CD4-positive, alpha-beta T cell (primary cell): ENCODE data around the gene PFDN1. TPM values are rescaled to one million over a fixed set of nuclear protein-coding genes. Genes with fewer than 3 reads are reported as not detected.

Experiments used
- ATAC-seq: fragments of 200-7000 bp; cut with Tn5 transposase; one replicate; pipeline ENCODE4 v1.10.0; 2022; ENCODE audit warnings: mild to moderate bottlenecking; ENCODE audit not compliant: poor library complexity
- CTCF ChIA-PET: fragments of 350-600 bp; sonication (Branson Sonifier 250); formaldehyde crosslinking; loops from one replicate; lab custom pipeline; 2021; ENCODE audit warnings: antibody characterized with exemption, inconsistent platforms; lab: Charles Lee
- POLR2A ChIA-PET: fragments of 350-600 bp; sonication (Branson Sonifier 250); formaldehyde crosslinking; loops from one replicate; lab custom pipeline; 2021; ENCODE audit warnings: antibody characterized with exemption, inconsistent platforms; lab: Charles Lee
- DNase-seq, 14 experiments: peaks; one replicate each; pipeline ENCODE4 v3.0.0-alpha.2; 2013 to 2020; ENCODE audit warnings: mixed read lengths in 2 of 14
- H3K27ac ChIP-seq, 2 donors: one replicate each; pipeline versions ENCODE4 v1.5.1 to v1.7.0; 2013; ENCODE audit warnings: low read length in 2 of 2, low read depth in 1 of 2, mild to moderate bottlenecking in 1 of 2
- H3K27me3 ChIP-seq, 2 experiments: 1 replicate in 1 of 2; 2 replicates in 1 of 2; pipeline versions ENCODE4 v1.6.1 to v1.7.0; 2013; ENCODE audit warnings: low read length in 2 of 2, control low read depth in 1 of 2, mild to moderate bottlenecking in 1 of 2, moderate library complexity in 1 of 2; ENCODE audit not compliant: insufficient read depth in 2 of 2, control insufficient read depth in 1 of 2
- H3K36me3 ChIP-seq: one replicate; pipeline ENCODE4 v1.6.1; 2013; ENCODE audit warnings: low read length, control low read depth; ENCODE audit not compliant: insufficient read depth
- H3K4me1 ChIP-seq: one replicate; pipeline ENCODE4 v1.6.1; 2013; ENCODE audit warnings: low read length, control low read depth; ENCODE audit not compliant: insufficient read depth
- H3K4me3 ChIP-seq: one replicate; pipeline ENCODE4 v1.5.1; 2013; ENCODE audit warnings: mild to moderate bottlenecking, low read length, moderate library complexity
- H3K9me3 ChIP-seq, 2 experiments: 1 replicate in 1 of 2; 2 replicates in 1 of 2; pipeline versions ENCODE4 v1.6.1 to v1.7.0; 2013; ENCODE audit warnings: low read length in 2 of 2, mild to moderate bottlenecking in 2 of 2, control low read depth in 1 of 2, moderate library complexity in 1 of 2; ENCODE audit not compliant: control insufficient read depth in 1 of 2, insufficient read depth in 1 of 2
- H3K27ac Mint-ChIP-seq: one replicate; pipeline ENCODE4 v1.8.0; 2020; ENCODE audit warnings: mixed read lengths
- H3K27me3 Mint-ChIP-seq: one replicate; pipeline ENCODE4 v1.8.0; 2021; ENCODE audit warnings: mixed read lengths
- H3K36me3 Mint-ChIP-seq: one replicate; pipeline ENCODE4 v1.8.0; 2021; ENCODE audit warnings: low read depth, mixed read lengths
- H3K4me1 Mint-ChIP-seq: one replicate; pipeline ENCODE4 v1.8.0; 2021; ENCODE audit warnings: low read depth, mixed read lengths
- H3K4me3 Mint-ChIP-seq: one replicate; pipeline ENCODE4 v1.8.0; 2020; ENCODE audit warnings: mild to moderate bottlenecking, mixed read lengths
- H3K9me3 Mint-ChIP-seq: one replicate; pipeline ENCODE4 v1.8.0; 2020; ENCODE audit warnings: mixed read lengths
- intact Hi-C, 2 experiments: fragments of 100-400 bp; cut with DNase I in 1 of 2; cut with micrococcal nuclease in 1 of 2; formaldehyde crosslinking; loops; one replicate each; pipeline versions ENCODE4 v1.15.1 to v1.9.0; 2023 to 2025; cut with DNase I, micrococcal nuclease
- total RNA-seq, 174 experiments: library from RNA in 2 of 174; stranded (reverse) in 2 of 174; gene quantifications; one replicate each; pipeline ENCODE4 v1.2.3 and lab custom pipeline; 2021 to 2026
- TF ChIP-seq, protein P1 (sequence below): fragments of 200-600 bp; IDR thresholded peaks from one replicate; pipeline ENCODE4 v1.8.0; 2022; ENCODE audit warnings: antibody characterized with exemption, mild to moderate bottlenecking

Gene PFDN1
- total RNA-seq, 2 experiments from 2014 or later: 21.3 to 22.0 TPM

DNA sequence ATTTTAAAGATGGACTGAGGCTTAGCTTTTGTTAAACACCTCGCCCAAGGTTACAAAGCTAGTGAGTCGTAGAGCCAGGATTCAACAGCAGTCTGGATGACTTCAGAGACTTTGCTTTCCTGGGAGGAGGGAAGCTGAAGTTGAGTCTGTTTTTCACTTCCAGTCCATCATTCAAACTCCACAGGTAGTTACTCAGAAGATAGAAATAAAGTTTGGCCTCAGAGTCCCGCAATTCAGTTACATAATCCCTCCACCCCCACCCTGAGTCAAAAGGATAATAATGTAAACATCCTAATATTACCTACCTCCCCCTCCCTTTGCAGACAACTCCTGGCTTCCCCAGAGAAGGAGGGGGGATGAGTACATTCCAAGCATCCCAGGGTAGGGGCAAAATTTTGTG is 35.4 kb upstream of the PFDN1 start:
- ChIA-PET POLR2A (no interaction called here), CTCF (no interaction called here)
- DNase-seq (no peak), ATAC-seq (no peak)
- intact Hi-C loops: no loop called here
- H3K9me3 ChIP-seq: no peaks in the 10 kb centered on the region
- Mint-ChIP-seq H3K36me3 (peaks cover 21% of the 10 kb centered on the region), H3K4me1 (peaks cover 28% of the 10 kb centered on the region), H3K27me3 (no peaks in the 10 kb centered on the region), H3K27ac (no peak overlapping the region), H3K4me3 (no peak overlapping the region), H3K9me3 (no peaks in the 10 kb centered on the region)
- no peak overlapping the region for H3K27ac ChIP-seq
- H3K4me1 ChIP-seq: peaks cover 24% of the 10 kb centered on the region
- H3K36me3 ChIP-seq: no peaks in the 10 kb centered on the region
- H3K27me3 ChIP-seq: no peaks in the 10 kb centered on the region
- H3K4me3 ChIP-seq: no peak overlapping the region
- TF ChIP-seq, protein P1, sequence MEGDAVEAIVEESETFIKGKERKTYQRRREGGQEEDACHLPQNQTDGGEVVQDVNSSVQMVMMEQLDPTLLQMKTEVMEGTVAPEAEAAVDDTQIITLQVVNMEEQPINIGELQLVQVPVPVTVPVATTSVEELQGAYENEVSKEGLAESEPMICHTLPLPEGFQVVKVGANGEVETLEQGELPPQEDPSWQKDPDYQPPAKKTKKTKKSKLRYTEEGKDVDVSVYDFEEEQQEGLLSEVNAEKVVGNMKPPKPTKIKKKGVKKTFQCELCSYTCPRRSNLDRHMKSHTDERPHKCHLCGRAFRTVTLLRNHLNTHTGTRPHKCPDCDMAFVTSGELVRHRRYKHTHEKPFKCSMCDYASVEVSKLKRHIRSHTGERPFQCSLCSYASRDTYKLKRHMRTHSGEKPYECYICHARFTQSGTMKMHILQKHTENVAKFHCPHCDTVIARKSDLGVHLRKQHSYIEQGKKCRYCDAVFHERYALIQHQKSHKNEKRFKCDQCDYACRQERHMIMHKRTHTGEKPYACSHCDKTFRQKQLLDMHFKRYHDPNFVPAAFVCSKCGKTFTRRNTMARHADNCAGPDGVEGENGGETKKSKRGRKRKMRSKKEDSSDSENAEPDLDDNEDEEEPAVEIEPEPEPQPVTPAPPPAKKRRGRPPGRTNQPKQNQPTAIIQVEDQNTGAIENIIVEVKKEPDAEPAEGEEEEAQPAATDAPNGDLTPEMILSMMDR: no peak

DNA sequence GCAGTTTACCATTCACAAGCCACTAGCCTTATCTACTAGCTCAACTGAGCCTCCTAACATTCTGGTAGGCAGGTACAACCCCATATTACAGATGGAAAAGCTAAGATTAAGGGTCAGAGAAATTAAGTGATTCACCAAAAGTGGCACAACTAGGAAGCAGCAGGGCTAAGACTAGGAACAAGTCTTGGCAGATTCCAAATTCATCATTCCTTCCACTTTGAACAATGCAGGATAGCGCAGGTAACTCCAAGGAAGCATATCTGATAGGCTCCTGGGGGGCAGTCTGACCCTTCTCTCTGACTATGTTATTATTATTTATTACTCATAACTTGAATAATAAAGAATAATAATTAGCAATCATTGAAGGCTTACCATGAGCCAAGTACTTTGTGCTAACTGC is 35.0 kb upstream of the PFDN1 start:
- peaks cover 20% of the 10 kb centered on the region for H3K4me1 ChIP-seq
- TF ChIP-seq, protein P1: no peak
- CTCF ChIA-PET: no interaction called here
- ATAC-seq: no peak
- no peak overlapping the region for H3K27ac ChIP-seq
- no peaks in the 10 kb centered on the region for H3K27me3 Mint-ChIP-seq
- intact Hi-C loops: no loop called here
- H3K4me3 ChIP-seq: no peak overlapping the region
- H3K27ac Mint-ChIP-seq: no peak overlapping the region
- POLR2A ChIA-PET: no interaction called here
- no peaks in the 10 kb centered on the region for H3K36me3 ChIP-seq
- peaks cover 26% of the 10 kb centered on the region for H3K36me3 Mint-ChIP-seq
- H3K4me1 Mint-ChIP-seq: peaks cover 23% of the 10 kb centered on the region
- H3K4me3 Mint-ChIP-seq: no peak overlapping the region
- H3K27me3 ChIP-seq: no peaks in the 10 kb centered on the region
- H3K9me3 ChIP-seq: no peaks in the 10 kb centered on the region
- DNase-seq: no peak
- H3K9me3 Mint-ChIP-seq: no peaks in the 10 kb centered on the region

DNA sequence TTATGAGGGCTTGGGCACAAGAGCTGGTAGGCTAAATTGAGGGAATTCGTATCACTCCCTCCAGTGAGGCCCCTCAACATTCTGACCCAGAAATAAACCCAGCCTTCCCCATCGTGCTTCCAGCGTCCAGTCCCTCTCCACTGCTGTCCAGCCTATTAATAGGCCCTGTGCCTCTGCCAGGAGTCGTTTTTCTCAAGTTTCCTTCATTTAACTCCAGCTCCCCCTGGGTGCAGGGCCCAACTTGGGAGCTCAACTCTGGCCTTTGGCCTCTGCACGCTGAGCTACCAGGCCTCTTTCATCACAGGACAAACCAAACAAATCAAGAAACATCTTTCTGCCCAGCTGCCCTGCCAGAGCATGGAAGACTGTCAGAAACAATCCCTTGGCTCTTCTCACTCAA is 33.5 kb upstream of the PFDN1 start:
- H3K4me3 Mint-ChIP-seq: no peak overlapping the region
- POLR2A ChIA-PET: no interaction called here
- Histone ChIP-seq H3K4me3 (no peak overlapping the region), H3K9me3 (no peaks in the 10 kb centered on the region), H3K27me3 (no peaks in the 10 kb centered on the region), H3K4me1 (peaks cover 5% of the 10 kb centered on the region), H3K27ac (no peak overlapping the region), H3K36me3 (no peaks in the 10 kb centered on the region)
- no peaks in the 10 kb centered on the region for H3K27me3 Mint-ChIP-seq
- peaks cover 9% of the 10 kb centered on the region for H3K4me1 Mint-ChIP-seq
- peaks cover 30% of the 10 kb centered on the region for H3K36me3 Mint-ChIP-seq
- TF ChIP-seq, protein P1: no peak
- H3K27ac Mint-ChIP-seq: no peak overlapping the region
- DNase-seq: no peak
- no peak for ATAC-seq
- intact Hi-C loops: no loop called here
- H3K9me3 Mint-ChIP-seq: no peaks in the 10 kb centered on the region
- CTCF ChIA-PET: interaction anchor here (1.8 kb wide), 1 partner anchor 15 kb away, joined by 5 read pairs; no protein-coding TSS in a partner anchor
